HepG2 (cell line): ENCODE data around the gene NTM.

ENCODE experiments used
- CTCF ChIP-seq: sonication (generic); formaldehyde crosslinking; IDR thresholded peaks from 2 replicates; pipeline ENCODE4 v1.5.0; 2020; ENCODE audit warnings: mild to moderate bottlenecking, missing genetic modification reagents, moderate library complexity
- IRF2 ChIP-seq: IDR thresholded peaks from 2 replicates; pipeline ENCODE4 v1.6.1; 2018; ENCODE audit warnings: missing genetic modification reagents, missing compliant biosample characterization
- KDM1A ChIP-seq: IDR thresholded peaks from 2 replicates; pipeline ENCODE4 v1.6.1; 2016; ENCODE audit warnings: missing compliant biosample characterization
- MAX ChIP-seq: IDR thresholded peaks from 2 replicates; pipeline ENCODE4 v1.6.1; 2012; ENCODE audit warnings: inconsistent platforms
- MAZ ChIP-seq, 2 experiments: sonication (generic) in 1 of 2; formaldehyde crosslinking in 1 of 2; IDR thresholded peaks; 2 replicates each; pipeline versions ENCODE4 v1.5.0 to v1.6.1; 2012 to 2020; ENCODE audit warnings: low read depth in 2 of 2, mild to moderate bottlenecking in 2 of 2, borderline replicate concordance in 1 of 2, improper control_type of control experiment in 1 of 2, low read length in 1 of 2, missing genetic modification reagents in 1 of 2, moderate library complexity in 1 of 2
- NONO ChIP-seq, 2 experiments: fragments of 450-650 bp in 1 of 2; sonication (generic) in 1 of 2; formaldehyde crosslinking in 1 of 2; IDR thresholded peaks in 1 of 2; conservative IDR thresholded peaks in 1 of 2; 2 replicates each; pipeline versions ENCODE4 v1.6.1 to v1.8.0; 2017 to 2022; ENCODE audit warnings: mild to moderate bottlenecking in 1 of 2, missing genetic modification reagents in 1 of 2, moderate library complexity in 1 of 2
- RFX5 ChIP-seq: IDR thresholded peaks from 2 replicates; pipeline ENCODE4 v1.6.1; 2011; ENCODE audit warnings: low read depth, low read length, improper control_type of control experiment
- SIN3B ChIP-seq: fragments of 150-350 bp; IDR thresholded peaks from 2 replicates; pipeline ENCODE4 v1.6.1; 2014; ENCODE audit warnings: low read length
- SP4 ChIP-seq: sonication (generic); formaldehyde crosslinking; IDR thresholded peaks from 2 replicates; pipeline ENCODE4 v1.8.1; 2023; ENCODE audit warnings: mild to moderate bottlenecking, missing genetic modification reagents
- TARDBP ChIP-seq: sonication (generic); formaldehyde crosslinking; IDR thresholded peaks from 2 replicates; pipeline ENCODE4 v1.8.0; 2022; ENCODE audit warnings: mild to moderate bottlenecking, missing genetic modification reagents
- ZNF543 ChIP-seq: sonication (generic); formaldehyde crosslinking; IDR thresholded peaks from 2 replicates; pipeline ENCODE4 v1.4.0; 2020; ENCODE audit warnings: mild to moderate bottlenecking, missing genetic modification reagents
- ZNF598 ChIP-seq: sonication (generic); formaldehyde crosslinking; IDR thresholded peaks from 2 replicates; pipeline ENCODE4 v1.5.1; 2020; ENCODE audit warnings: mild to moderate bottlenecking, missing genetic modification reagents, borderline replicate concordance

GRCh38 chr11:132342408-132342807 lies 972.0 kb downstream of the NTM start:
- TF ChIP-seq RFX5 (no peak), KDM1A (CRISPR knock-in tag) (no peak), NONO (IDR thresholded peaks at IDR 0.05) (no peak), NONO (CRISPR knock-in tag; conservative IDR thresholded peaks at IDR 0.05) (no peak), MAZ (IDR thresholded peaks at IDR 0.05; ENCODE audit: borderline replicate concordance, low read depth, low read length) (no peak), MAZ (CRISPR knock-in tag; IDR thresholded peaks at IDR 0.05; ENCODE audit: low read depth) (no peak), MAX (no peak), SIN3B (no peak), SP4 (CRISPR knock-in tag) (no peak), ZNF598 (CRISPR knock-in tag) (no peak), CTCF (CRISPR knock-in tag) (no peak), ZNF543 (CRISPR knock-in tag) (no peak), IRF2 (no peak), TARDBP (no peak)
